Measurements from ENCODE around the gene RAB14.
A peak's percentile ranks its signal among the peaks of the same experiment; 100 is the strongest.

Gene RAB14
- long read RNA-seq, donor 1, full-length matches to known transcripts = 37 of 384 reads
- long read RNA-seq, donor 1, partial matches to known transcripts = 284 of 384 reads
- long read RNA-seq, donor 1, other reads (novel, unspliced or antisense) = 63 of 384 reads
- long read RNA-seq, donor 2, full-length matches to known transcripts = 28 of 33 reads
- long read RNA-seq, donor 2, partial matches to known transcripts = 0 of 33 reads
- long read RNA-seq, donor 2, other reads (novel, unspliced or antisense) = 5 of 33 reads
- long read RNA-seq, donor 3, full-length matches to known transcripts = 21 of 136 reads
- long read RNA-seq, donor 3, partial matches to known transcripts = 100 of 136 reads
- long read RNA-seq, donor 3, other reads (novel, unspliced or antisense) = 15 of 136 reads
- long read RNA-seq, donor 4, full-length matches to known transcripts = 33 of 33 reads
- long read RNA-seq, donor 4, partial matches to known transcripts = 0 of 33 reads
- long read RNA-seq, donor 4, other reads (novel, unspliced or antisense) = 0 of 33 reads
- long read RNA-seq, donor 5, full-length matches to known transcripts = 38 of 45 reads
- long read RNA-seq, donor 5, partial matches to known transcripts = 7 of 45 reads
- long read RNA-seq, donor 5, other reads (novel, unspliced or antisense) = 0 of 45 reads
- long read RNA-seq, donor 6, full-length matches to known transcripts = 45 of 385 reads
- long read RNA-seq, donor 6, partial matches to known transcripts = 297 of 385 reads
- long read RNA-seq, donor 6, other reads (novel, unspliced or antisense) = 43 of 385 reads
- long read RNA-seq, donor 7, full-length matches to known transcripts = 68 of 395 reads
- long read RNA-seq, donor 7, partial matches to known transcripts = 239 of 395 reads
- long read RNA-seq, donor 7, other reads (novel, unspliced or antisense) = 88 of 395 reads
- long read RNA-seq, donor 8, full-length matches to known transcripts = 34 of 321 reads
- long read RNA-seq, donor 8, partial matches to known transcripts = 250 of 321 reads
- long read RNA-seq, donor 8, other reads (novel, unspliced or antisense) = 37 of 321 reads

- DNase-seq = peak; percentile 96
Measured at GRCh38 chr9:121201738-121202533, at the start of gene RAB14. TSS of gene RAB14 (minus strand) at chr9:121201869. CDS start at chr9:121193412, 8,457 bp downstream.

GRCh38 chr9:121249563-121249962, 47.9 kb upstream of the RAB14 start:
- no peak for DNase-seq

- DNase-seq = no peak
Measured at GRCh38 chr9:121246821-121247561, 45.3 kb upstream of the RAB14 start.

- DNase-seq = no peak
Measured at GRCh38 chr9:121242959-121243346, 41.3 kb upstream of the RAB14 start.

- DNase-seq = no peak
Measured at GRCh38 chr9:121242219-121242958, 40.7 kb upstream of the RAB14 start.

GRCh38 chr9:121240472-121241135, 38.9 kb upstream of the RAB14 start:
- DNase-seq = no peak

- DNase-seq = no peak
Measured at GRCh38 chr9:121239851-121240250, 38.2 kb upstream of the RAB14 start.

GRCh38 chr9:121239071-121239470, 37.4 kb upstream of the RAB14 start:
- DNase-seq = no peak

- DNase-seq = no peak
Measured at GRCh38 chr9:121237916-121238315, 36.2 kb upstream of the RAB14 start.

GRCh38 chr9:121235512-121235911, 33.8 kb upstream of the RAB14 start:
- DNase-seq = no peak

- DNase-seq = no peak
Measured at GRCh38 chr9:121234832-121235161, 33.1 kb upstream of the RAB14 start.

- no peak for DNase-seq
Measured at GRCh38 chr9:121233906-121234831, 32.5 kb upstream of the RAB14 start.

- DNase-seq = no peak
Measured at GRCh38 chr9:121232251-121232650, 30.6 kb upstream of the RAB14 start.

- DNase-seq = no peak
Measured at GRCh38 chr9:121230256-121230655, 28.6 kb upstream of the RAB14 start.

- no peak for DNase-seq
Measured at GRCh38 chr9:121227862-121228261, 26.2 kb upstream of the RAB14 start.

- no peak for DNase-seq
Measured at GRCh38 chr9:121226175-121226574, 24.5 kb upstream of the RAB14 start.

- DNase-seq = no peak
Measured at GRCh38 chr9:121225240-121225639, 23.6 kb upstream of the RAB14 start.

- no peak for DNase-seq
Measured at GRCh38 chr9:121222524-121223171, 21.0 kb upstream of the RAB14 start.

GRCh38 chr9:121221664-121222055, 20.0 kb upstream of the RAB14 start:
- no peak for DNase-seq

Measured in right kidney (tissue), 9 donors.